ENCODE measurements around the gene HDLBP.
A peak's percentile ranks its signal among the peaks of the same experiment; 100 is the strongest.

Gene HDLBP, protein sequence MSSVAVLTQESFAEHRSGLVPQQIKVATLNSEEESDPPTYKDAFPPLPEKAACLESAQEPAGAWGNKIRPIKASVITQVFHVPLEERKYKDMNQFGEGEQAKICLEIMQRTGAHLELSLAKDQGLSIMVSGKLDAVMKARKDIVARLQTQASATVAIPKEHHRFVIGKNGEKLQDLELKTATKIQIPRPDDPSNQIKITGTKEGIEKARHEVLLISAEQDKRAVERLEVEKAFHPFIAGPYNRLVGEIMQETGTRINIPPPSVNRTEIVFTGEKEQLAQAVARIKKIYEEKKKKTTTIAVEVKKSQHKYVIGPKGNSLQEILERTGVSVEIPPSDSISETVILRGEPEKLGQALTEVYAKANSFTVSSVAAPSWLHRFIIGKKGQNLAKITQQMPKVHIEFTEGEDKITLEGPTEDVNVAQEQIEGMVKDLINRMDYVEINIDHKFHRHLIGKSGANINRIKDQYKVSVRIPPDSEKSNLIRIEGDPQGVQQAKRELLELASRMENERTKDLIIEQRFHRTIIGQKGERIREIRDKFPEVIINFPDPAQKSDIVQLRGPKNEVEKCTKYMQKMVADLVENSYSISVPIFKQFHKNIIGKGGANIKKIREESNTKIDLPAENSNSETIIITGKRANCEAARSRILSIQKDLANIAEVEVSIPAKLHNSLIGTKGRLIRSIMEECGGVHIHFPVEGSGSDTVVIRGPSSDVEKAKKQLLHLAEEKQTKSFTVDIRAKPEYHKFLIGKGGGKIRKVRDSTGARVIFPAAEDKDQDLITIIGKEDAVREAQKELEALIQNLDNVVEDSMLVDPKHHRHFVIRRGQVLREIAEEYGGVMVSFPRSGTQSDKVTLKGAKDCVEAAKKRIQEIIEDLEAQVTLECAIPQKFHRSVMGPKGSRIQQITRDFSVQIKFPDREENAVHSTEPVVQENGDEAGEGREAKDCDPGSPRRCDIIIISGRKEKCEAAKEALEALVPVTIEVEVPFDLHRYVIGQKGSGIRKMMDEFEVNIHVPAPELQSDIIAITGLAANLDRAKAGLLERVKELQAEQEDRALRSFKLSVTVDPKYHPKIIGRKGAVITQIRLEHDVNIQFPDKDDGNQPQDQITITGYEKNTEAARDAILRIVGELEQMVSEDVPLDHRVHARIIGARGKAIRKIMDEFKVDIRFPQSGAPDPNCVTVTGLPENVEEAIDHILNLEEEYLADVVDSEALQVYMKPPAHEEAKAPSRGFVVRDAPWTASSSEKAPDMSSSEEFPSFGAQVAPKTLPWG (N-terminal part only)

GRCh38 chr2:241315093-241315878 lies at the start of gene HDLBP:
TSS of gene HDLBP (minus strand) at chr2:241315672. CDS start at chr2:241266869, 48,803 bp downstream.
- peak; percentile 100 for DNase-seq

DNA sequence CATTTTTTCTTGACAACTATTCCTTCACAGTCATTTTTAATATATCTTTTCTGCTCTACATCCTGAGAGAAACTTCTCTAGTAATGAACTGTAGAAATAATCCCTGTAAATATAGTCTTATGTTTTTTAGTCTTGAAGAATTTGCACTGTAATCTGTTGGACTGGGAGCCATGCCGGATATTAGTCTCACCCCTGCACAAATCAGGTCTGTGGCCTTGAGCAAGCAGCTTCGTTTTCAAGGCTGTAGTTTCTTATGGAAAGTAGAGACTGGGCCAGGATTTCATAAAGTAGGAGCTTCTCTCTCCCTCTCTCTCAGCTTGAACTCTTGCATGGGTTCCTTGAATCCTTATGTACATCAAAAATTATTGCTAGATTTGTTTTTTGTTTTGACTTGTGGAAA lies 49.3 kb upstream of the HDLBP start:
- no peak for DNase-seq

GRCh38 chr2:241363426-241363825 lies 48.0 kb upstream of the HDLBP start:
- DNase-seq: no peak

DNA sequence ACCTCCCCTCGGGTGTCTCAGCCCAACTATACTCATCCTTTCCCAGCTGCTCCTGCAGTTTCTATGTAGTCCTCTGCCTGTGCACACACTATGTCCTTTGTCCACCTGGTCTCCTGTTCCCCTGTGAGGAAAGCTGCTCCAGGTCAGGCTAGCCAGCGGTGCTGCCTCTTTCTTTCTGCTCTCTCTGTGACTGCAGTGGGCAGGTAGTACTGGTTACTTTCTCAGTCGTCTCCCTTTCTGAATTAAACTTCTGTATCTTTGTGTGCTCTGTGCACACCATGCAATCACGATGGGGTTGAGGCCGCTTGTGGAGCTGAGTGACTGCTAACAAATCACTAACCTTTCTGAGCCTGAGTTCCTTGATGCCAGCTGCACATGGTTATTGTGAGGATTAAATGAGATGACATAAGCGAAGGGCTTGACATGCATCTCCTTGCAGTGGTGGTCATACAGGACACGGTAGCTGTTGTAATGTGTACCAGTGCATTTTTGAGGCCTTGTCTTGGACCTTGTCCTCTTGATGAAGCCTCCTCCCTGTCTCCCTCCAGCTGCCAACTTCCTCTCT lies 44.1 kb upstream of the HDLBP start:
- DNase-seq: no peak

- DNase-seq: no peak
These were observed 43.0 kb upstream of the HDLBP start for GRCh38 chr2:241358470-241358869.

DNA sequence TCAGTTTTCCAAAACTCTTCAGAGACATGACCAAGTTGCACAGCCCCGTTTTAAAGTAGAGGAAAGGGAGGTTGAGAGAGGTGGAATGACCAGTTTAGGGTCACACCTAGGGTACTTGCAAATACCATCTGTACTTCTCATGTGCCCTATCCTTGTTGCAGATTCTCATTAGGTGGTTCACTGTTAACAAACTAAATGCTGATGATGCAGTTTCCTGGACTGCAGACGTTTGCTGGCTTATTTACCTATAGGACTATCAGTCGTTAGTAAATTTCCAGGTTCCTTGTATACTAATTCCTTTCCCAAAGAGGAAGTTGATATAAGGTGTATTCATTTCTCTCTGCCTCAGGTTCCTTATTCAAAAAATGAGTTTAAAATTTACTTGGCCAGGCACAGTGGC lies 42.1 kb upstream of the HDLBP start:
- no peak for DNase-seq

DNA sequence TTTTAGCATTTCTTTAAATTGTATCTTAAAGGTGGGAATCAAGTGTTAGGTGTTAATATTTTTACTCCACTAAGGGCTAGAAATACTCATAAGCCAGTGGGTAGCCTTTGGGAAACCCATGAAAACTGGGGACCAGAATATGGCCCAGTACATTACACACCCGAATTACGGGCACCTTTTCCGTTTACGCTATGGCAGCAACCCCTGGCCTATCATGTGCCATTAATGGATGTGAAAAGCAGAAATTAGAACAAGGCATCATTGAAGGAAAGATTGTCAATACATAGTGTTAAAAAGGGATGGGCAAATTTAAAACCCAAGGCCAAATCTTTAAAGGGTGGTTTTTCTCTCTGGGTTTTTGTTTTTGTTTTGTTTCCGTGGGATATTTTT lies 41.4 kb upstream of the HDLBP start:
- DNase-seq: no peak

- peak; percentile 97 for DNase-seq
These were observed 40.8 kb upstream of the HDLBP start, which contains the start of gene FARP2 for GRCh38 chr2:241355983-241356870. TSS of gene FARP2 (plus strand) at chr2:241356285. CDS start at chr2:241373108, 16,823 bp downstream.

GRCh38 chr2:241354668-241355658 lies 39.5 kb upstream of the HDLBP start:
- peak; percentile 58 for DNase-seq

GRCh38 chr2:241352227-241352626 lies 36.8 kb upstream of the HDLBP start:
- DNase-seq: no peak

DNA sequence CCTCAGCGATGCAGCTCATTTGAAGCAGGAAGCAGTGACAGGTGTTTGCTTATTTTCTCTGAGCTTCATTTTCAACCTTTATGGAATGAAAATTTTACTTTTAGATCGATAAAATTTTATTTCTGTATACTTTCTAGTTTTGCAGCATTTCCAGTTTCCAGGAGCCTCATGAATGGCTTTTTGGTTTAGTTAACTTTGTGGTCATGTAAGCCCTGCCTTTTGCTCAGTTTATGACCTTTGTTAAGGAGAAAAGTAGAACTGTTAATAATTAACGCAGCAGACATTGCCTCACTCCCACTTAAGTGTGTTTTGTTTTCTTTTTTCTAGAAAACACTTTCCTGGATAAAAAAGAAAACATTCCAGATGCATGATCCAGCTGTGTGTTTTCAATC lies 36.2 kb upstream of the HDLBP start:
- DNase-seq: no peak

GRCh38 chr2:241350878-241351639 lies 35.6 kb upstream of the HDLBP start:
- DNase-seq: no peak

DNA sequence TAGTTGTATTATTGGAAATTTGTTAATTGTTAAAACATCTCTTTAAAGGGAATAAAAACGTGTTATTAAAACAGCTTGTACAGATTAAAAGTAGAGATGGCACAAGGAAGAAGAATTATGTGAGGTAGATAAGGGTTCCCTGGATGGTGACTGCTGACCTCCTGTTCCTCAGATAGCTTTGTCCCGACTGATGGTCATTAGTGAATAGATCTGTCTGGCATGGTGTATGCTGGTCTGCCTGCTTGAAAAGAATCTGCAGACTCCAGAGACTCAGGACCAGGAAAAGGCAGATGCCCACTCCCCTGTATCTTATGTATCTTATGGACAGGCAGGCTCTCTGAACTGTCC lies 35.0 kb upstream of the HDLBP start:
- DNase-seq: no peak

DNA sequence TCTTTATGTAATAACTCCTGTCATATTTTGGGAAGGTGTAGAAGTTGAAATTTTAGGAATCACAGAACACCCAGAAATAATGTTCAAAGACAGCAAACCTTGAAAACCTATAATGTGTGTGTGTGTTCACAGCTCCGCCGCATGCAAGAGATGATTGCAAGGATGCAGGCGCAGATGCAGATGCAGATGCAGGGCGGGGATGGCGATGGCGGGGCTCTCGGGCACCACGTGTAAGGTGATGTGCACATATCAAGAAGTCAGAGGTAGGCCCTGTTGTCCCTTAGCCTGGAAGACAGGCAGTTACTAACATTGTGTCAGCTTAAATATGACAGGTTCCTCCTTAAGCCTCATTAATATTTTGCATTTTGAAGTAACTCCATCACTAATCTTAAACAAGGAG lies 34.5 kb upstream of the HDLBP start:
- DNase-seq: no peak

- no peak for DNase-seq
These were observed 29.6 kb upstream of the HDLBP start for GRCh38 chr2:241344925-241345651.

- DNase-seq: no peak
These were observed 25.2 kb upstream of the HDLBP start for GRCh38 chr2:241340631-241341163.

- no peak for DNase-seq
These were observed 24.6 kb upstream of the HDLBP start for GRCh38 chr2:241339839-241340630.

Data from right forelimb (tissue), 1 donor.